AG04450 (cell line): ENCODE measurements around the gene SMTN. TPM values are rescaled to one million over a fixed set of nuclear protein-coding genes. Genes with fewer than 3 reads are reported as not detected.

Experiments
- CTCF ChIA-PET: fragments of 300-600, 350-600 bp; formaldehyde crosslinking; extraction: SDS; loops from one replicate; lab custom pipeline; 2022; ENCODE audit warnings: antibody characterized with exemption, inconsistent platforms; lab: Charles Lee
- POLR2A ChIA-PET: fragments of 350-600 bp; formaldehyde crosslinking; extraction: SDS; loops from one replicate; lab custom pipeline; 2021; ENCODE audit warnings: antibody characterized with exemption, inconsistent platforms; lab: Yijun Ruan, JAX
- DNase-seq: peaks from one replicate; pipeline ENCODE4 v3.0.0-alpha.2; 2011; ENCODE audit warnings: low read depth, low spot score
- H3K27ac ChIP-seq: one replicate; pipeline ENCODE4 v1.5.1; 2012; ENCODE audit warnings: low read depth, low read length, control low read depth
- H3K27me3 ChIP-seq: one replicate; pipeline ENCODE4 v1.6.0; 2012; ENCODE audit warnings: low read length; ENCODE audit not compliant: control insufficient read depth, insufficient read depth
- H3K4me3 ChIP-seq: 2 replicates; pipeline ENCODE4 v1.5.1; 2011; ENCODE audit warnings: mild to moderate bottlenecking, low read depth, low read length, control low read depth
- H3K9me3 ChIP-seq: 2 replicates; pipeline ENCODE4 v1.5.1; 2012; ENCODE audit warnings: low read length; ENCODE audit not compliant: control insufficient read depth, insufficient read depth
- polyA plus RNA-seq: library from polyadenylated mRNA; depleted of rRNA; stranded (reverse); fragments of >200 nt; gene quantifications from 2 replicates; pipeline ENCODE4 v1.2.3, GENCODE V29; 2011
- TF ChIP-seq, protein P1 (sequence below): IDR thresholded peaks from 2 replicates; pipeline ENCODE4 v1.5.1; 2011; ENCODE audit warnings: low read depth, low read length, control low read depth, inconsistent platforms

The SMTN gene
- polyA plus RNA-seq, 1 experiment, result 14.1 TPM

DNA sequence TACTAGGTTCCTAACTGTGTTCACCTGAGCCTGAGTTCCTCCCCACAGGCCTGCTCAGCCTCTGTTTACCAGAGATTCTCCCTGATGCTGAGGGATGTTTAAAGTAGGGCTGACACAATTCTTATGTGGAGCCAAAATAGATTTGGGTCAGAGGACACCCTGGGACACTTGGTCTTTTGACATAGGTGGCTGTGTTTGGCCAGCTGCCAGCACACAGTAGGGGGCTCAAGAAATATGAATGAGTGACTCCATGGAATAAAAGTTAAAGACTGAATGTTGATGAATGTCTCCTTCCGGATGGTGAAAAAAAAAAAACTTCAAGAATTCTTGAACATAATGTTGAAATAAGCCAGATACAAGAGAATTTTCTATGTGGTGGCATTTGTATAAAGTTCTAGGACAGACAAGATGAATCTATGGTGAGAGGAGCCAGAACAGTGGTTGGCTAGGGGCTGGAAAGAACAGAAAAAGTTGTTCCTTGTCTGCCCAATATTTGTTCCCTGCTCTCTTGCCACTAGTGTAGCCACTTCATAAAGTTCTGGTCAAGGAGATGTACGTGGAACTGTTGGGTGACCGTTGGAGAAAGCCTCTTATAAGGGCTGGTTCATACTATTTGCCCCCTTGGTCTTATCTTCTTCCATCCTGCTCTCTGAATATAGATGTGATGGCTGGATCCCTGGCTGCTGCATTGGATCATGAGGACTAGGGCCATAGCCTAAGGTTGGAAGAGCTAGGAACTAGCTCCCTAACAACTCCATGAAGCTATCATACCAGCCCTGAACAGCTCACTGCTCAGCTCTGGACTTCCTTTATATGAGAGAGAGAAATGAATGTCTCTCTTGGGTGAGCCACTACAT, 40.3 kb upstream of the SMTN start:
- Histone ChIP-seq H3K9me3 (no peaks in the 10 kb centered on the region), H3K4me3 (no peak overlapping the region), H3K27ac (no peak overlapping the region), H3K27me3 (no peaks in the 10 kb centered on the region)
- POLR2A ChIA-PET, result interaction anchor here (0.6 kb wide), 1 partner anchor 60 kb away, joined by 3 read pairs; no protein-coding TSS in a partner anchor
- CTCF ChIA-PET, result interaction anchor here (1.1 kb wide), 1 partner anchor 121 kb away, joined by 5 read pairs; no protein-coding TSS in a partner anchor
- TF ChIP-seq, protein P1, sequence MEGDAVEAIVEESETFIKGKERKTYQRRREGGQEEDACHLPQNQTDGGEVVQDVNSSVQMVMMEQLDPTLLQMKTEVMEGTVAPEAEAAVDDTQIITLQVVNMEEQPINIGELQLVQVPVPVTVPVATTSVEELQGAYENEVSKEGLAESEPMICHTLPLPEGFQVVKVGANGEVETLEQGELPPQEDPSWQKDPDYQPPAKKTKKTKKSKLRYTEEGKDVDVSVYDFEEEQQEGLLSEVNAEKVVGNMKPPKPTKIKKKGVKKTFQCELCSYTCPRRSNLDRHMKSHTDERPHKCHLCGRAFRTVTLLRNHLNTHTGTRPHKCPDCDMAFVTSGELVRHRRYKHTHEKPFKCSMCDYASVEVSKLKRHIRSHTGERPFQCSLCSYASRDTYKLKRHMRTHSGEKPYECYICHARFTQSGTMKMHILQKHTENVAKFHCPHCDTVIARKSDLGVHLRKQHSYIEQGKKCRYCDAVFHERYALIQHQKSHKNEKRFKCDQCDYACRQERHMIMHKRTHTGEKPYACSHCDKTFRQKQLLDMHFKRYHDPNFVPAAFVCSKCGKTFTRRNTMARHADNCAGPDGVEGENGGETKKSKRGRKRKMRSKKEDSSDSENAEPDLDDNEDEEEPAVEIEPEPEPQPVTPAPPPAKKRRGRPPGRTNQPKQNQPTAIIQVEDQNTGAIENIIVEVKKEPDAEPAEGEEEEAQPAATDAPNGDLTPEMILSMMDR, result no peak
- DNase-seq, result no peak

GRCh38 chr22:31044262-31044861, 36.8 kb upstream of the SMTN start:
- peak; percentile 46 for DNase-seq
- Histone ChIP-seq H3K9me3 (no peaks in the 10 kb centered on the region; the same call in 1 of the 2 replicates), H3K27ac (peak overlapping the region; percentile 39), H3K4me3 (no peak overlapping the region), H3K27me3 (no peaks in the 10 kb centered on the region)
- TF ChIP-seq, protein P1, result no peak
- CTCF ChIA-PET, result interaction anchor here (1.2 kb wide), 1 partner anchor 281 kb away, joined by 4 read pairs; no protein-coding TSS in a partner anchor
- POLR2A ChIA-PET, result interaction anchor here (0.7 to 1.2 kb wide), 4 partner anchors 11 to 76 kb away, joined by 3 to 4 read pairs (median 4); partner anchors contain the start of genes MORC2, SMTN and TUG1

DNA sequence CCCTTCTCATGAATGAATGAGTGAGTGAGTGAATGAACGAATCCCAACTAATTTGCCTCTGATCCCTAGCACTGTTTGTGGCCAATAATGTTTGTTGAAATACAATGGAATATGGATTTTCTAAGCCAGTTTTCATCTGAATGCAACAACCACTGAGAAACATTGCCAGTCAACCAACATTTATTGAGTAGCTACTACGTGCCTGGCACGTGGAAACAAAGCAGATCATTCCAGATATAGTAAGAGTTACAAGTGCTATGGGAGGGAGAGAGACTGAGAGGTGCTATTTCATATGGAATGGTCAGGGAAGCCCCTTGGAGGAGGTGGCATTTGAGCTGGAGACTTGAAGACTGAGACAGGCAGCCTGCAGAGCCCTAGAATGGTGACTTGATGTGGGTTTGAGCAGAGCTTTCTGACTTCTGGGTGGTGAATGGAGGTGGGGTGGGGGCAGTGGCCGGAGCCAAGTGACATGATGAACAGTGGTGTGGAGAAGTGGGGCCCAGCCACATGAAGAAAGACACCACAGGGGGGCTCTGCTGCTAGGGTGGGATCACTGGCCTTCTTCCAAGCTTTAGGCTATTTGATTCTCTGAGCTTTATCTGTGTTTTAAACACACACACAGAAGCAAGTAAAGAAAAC, 35.1 kb upstream of the SMTN start:
- Histone ChIP-seq H3K4me3 (no peak overlapping the region), H3K27me3 (no peaks in the 10 kb centered on the region), H3K9me3 (no peaks in the 10 kb centered on the region; the same call in 1 of the 2 replicates), H3K27ac (no peak overlapping the region)
- TF ChIP-seq, protein P1, result no peak
- DNase-seq, result no peak
- POLR2A ChIA-PET, result interaction anchor here (0.7 kb wide), 1 partner anchor 77 kb away, joined by 3 read pairs; the partner anchor contains the start of gene INPP5J
- CTCF ChIA-PET, result interaction anchor here (1.2 kb wide), 1 partner anchor 9 kb away, joined by 3 read pairs; no protein-coding TSS in a partner anchor

- Histone ChIP-seq H3K4me3 (no peak overlapping the region), H3K27ac (no peak overlapping the region), H3K27me3 (no peaks in the 10 kb centered on the region), H3K9me3 (no peaks in the 10 kb centered on the region; the same call in 1 of the 2 replicates)
- CTCF ChIA-PET, result interaction anchor here (1.2 kb wide), 1 partner anchor 10 kb away, joined by 3 read pairs; no protein-coding TSS in a partner anchor
- TF ChIP-seq, protein P1, result no peak
- no peak for DNase-seq
- POLR2A ChIA-PET, result interaction anchor here (0.7 kb wide), 1 partner anchor 76 kb away, joined by 3 read pairs; the partner anchor contains the start of gene INPP5J
Measured at GRCh38 chr22:31046539-31047226, 34.4 kb upstream of the SMTN start.
